GM19099 (cell line): ENCODE data around the gene IRX2.

Source experiments
- POLR2A ChIP-seq: IDR thresholded peaks from 3 replicates; pipeline ENCODE4 v1.6.1; 2011; ENCODE audit warnings: low read depth; ENCODE audit not compliant: insufficient read length; ENCODE audit errors: extremely low read depth

IRX2 gene

GRCh38 chr5:2751592-2752021, at the start of gene IRX2:
Gene IRX2, minus strand, starts transcription at chr5:2751677. Its CDS starts 264 bp downstream, at chr5:2751413.
- no peak for TF ChIP-seq POLR2A

DNA sequence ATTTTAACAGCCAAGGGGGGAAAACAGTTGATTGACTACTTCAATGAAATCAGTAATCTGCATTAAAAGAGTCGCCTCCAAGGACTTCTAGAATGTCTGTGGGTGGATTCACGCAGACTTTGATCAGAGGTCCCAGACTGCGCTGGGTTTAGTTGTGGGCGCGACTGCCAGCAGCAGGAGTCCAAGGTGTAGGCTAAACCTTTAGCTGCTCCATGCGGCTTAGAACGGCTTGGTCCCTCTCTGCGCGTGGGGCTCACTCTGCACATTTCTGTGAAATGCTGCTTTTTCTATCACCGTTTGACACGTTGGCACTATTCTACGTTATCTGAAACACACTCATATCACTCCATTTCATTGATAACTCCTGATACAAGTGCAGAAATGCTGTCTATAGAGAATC, 48.6 kb upstream of the IRX2 start:
- TF ChIP-seq POLR2A, result no peak

GRCh38 chr5:2797981-2798380, 46.5 kb upstream of the IRX2 start:
- TF ChIP-seq POLR2A, result no peak

GRCh38 chr5:2797160-2797559, 45.7 kb upstream of the IRX2 start:
- TF ChIP-seq POLR2A, result no peak

GRCh38 chr5:2783223-2783622, 31.7 kb upstream of the IRX2 start:
- no peak for TF ChIP-seq POLR2A

- TF ChIP-seq POLR2A, result no peak
Measured at GRCh38 chr5:2782658-2783057, 31.2 kb upstream of the IRX2 start.

- no peak for TF ChIP-seq POLR2A
Measured at GRCh38 chr5:2780421-2781171, 29.1 kb upstream of the IRX2 start.

DNA sequence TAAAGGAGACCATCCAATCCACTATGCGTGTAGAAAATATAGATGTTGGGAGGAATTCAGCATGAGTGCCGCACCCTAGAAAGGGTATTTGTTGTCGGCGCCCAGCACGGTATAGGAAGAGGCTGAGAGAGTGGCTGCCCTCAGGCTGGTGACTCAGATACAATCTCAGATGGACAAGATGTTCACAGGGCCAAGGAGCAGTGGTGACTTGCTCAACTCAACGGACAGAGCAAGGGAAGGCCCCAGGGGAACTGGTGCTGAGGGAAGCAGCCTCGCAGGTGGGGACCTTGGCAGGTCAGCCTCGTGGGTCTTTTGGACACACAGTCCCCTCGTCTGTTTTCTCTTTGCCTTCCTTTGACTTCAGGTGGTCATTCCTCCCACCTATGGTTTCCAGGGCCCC, 28.0 kb upstream of the IRX2 start:
- TF ChIP-seq POLR2A, result no peak

- no peak for TF ChIP-seq POLR2A
Measured at GRCh38 chr5:2776337-2777302, 25.1 kb upstream of the IRX2 start.

- TF ChIP-seq POLR2A, result no peak
Measured at GRCh38 chr5:2773327-2773726, 21.9 kb upstream of the IRX2 start.

DNA sequence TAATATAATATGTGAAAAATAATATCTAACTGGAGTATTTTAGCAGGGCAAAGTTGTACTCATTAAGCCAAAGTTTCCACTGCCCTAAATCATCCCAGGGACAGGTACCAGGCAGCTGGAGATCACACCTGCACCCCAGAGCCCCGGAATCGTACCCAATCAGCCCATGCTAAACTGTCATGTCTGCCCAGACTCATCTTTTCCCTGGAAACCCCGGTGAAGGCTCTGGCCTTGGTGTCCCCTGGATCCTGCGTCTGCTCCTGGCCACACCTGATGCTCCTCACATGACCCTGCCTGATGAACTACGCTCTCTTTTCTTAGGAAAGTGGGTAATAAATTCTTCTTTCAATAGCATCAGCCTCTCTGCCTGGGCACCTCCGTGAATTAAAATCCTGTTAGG, 15.6 kb upstream of the IRX2 start:
- TF ChIP-seq POLR2A, result no peak

GRCh38 chr5:2764581-2764980, 13.1 kb upstream of the IRX2 start:
- TF ChIP-seq POLR2A, result no peak

DNA sequence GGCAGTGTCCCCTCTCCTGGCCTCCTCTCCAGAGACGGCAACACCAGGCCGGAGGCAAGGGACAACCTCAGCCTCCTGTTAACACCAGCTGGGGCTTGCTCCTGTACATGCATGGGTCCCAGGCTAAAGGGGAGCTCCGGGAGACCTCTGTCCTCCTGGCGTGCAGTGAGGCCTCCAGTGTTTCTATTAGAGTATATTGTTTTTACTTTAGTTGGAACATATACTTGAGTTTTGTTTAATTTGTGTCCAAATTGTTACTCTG, 12.0 kb upstream of the IRX2 start:
- TF ChIP-seq POLR2A, result no peak

DNA sequence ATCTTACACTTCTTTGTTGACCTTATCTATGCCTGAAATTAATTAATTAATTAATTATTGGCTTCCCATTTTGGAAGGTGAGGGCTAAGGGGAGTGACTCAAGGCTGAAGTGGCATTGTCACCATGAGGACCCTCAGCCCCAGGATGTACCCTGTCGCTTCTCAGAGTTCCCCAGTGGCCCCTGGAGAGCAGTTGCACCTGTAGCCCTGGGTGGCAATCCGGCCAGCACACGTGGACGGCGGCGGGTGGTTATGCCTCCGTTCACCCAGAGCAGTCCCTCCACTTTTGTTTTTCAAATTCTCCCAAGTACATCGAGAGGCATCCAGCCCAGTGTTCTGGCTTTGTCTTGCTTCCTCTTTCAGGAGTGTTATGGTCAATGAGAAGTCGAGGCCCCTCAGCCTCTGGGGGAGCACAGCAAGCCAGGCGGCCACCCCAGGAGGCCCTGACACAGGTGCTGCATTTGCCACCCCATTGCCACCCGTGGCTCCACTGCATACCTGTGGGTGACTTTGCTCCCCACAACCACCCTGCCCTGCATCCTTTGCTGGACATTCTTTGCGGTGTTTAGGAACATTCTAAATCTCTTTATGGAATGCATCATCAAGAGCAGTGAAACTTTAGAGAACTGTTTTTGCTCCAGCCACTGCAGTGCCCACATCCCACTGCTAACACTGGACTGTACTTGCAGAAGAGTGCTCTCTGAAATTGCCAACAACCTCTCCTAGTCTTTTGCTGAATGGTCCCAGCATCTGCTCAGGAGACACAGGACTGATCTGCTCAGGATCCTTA, 11.5 kb upstream of the IRX2 start:
- no peak for TF ChIP-seq POLR2A

GRCh38 chr5:2761921-2762488, 10.5 kb upstream of the IRX2 start:
- no peak for TF ChIP-seq POLR2A
